Type B pancreatic cell (in vitro differentiated cells): ENCODE measurements around the gene ACBD3. TPM values are rescaled to one million over a fixed set of nuclear protein-coding genes. Genes with fewer than 3 reads are reported as not detected.

Experiments used
- DNase-seq: peaks from one replicate; pipeline ENCODE4 v3.0.0; 2021; ENCODE audit warnings: mixed read lengths; ENCODE audit not compliant: unreplicated experiment; ENCODE audit errors: extremely low spot score
- H3K27ac Mint-ChIP-seq: 2 replicates; pipeline ENCODE4 v1.8.0; 2021; ENCODE audit warnings: mild to moderate bottlenecking, mixed read lengths
- H3K27me3 Mint-ChIP-seq: 2 replicates; pipeline ENCODE4 v1.8.0; 2021; ENCODE audit warnings: mixed read lengths
- H3K36me3 Mint-ChIP-seq: 2 replicates; pipeline ENCODE4 v1.8.0; 2021; ENCODE audit warnings: mixed read lengths
- H3K4me1 Mint-ChIP-seq: one replicate; pipeline ENCODE4 v1.8.0; 2021; ENCODE audit warnings: mixed read lengths; ENCODE audit not compliant: unreplicated experiment
- H3K4me3 Mint-ChIP-seq: 2 replicates; pipeline ENCODE4 v1.8.0; 2021; ENCODE audit warnings: mild to moderate bottlenecking, mixed read lengths
- H3K9me3 Mint-ChIP-seq: 2 replicates; pipeline ENCODE4 v1.8.0; 2021; ENCODE audit warnings: mixed read lengths
- total RNA-seq: library from RNA; stranded (reverse); gene quantifications from 2 replicates; pipeline ENCODE4 v1.2.1, GENCODE V29; 2021; ENCODE audit warnings: low replicate concordance
- TF ChIP-seq, protein P1 (sequence below): fragments of 200-600 bp; sonication (generic); conservative IDR thresholded peaks from 2 replicates; pipeline ENCODE4 v1.5.0; 2021; ENCODE audit warnings: antibody characterized with exemption, mild to moderate bottlenecking

ACBD3 gene
- total RNA-seq, 1 donor from 2014 or later = 37.4 TPM

- DNase-seq = no peak
- Mint-ChIP-seq H3K27me3 (no peaks in the 10 kb centered on the region), H3K4me1 (peaks cover 23% of the 10 kb centered on the region), H3K27ac (peak overlapping the region; percentile 50), H3K36me3 (peaks cover 4% of the 10 kb centered on the region), H3K9me3 (no peaks in the 10 kb centered on the region), H3K4me3 (peak overlapping the region; percentile 1)
- TF ChIP-seq, protein P1, sequence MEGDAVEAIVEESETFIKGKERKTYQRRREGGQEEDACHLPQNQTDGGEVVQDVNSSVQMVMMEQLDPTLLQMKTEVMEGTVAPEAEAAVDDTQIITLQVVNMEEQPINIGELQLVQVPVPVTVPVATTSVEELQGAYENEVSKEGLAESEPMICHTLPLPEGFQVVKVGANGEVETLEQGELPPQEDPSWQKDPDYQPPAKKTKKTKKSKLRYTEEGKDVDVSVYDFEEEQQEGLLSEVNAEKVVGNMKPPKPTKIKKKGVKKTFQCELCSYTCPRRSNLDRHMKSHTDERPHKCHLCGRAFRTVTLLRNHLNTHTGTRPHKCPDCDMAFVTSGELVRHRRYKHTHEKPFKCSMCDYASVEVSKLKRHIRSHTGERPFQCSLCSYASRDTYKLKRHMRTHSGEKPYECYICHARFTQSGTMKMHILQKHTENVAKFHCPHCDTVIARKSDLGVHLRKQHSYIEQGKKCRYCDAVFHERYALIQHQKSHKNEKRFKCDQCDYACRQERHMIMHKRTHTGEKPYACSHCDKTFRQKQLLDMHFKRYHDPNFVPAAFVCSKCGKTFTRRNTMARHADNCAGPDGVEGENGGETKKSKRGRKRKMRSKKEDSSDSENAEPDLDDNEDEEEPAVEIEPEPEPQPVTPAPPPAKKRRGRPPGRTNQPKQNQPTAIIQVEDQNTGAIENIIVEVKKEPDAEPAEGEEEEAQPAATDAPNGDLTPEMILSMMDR = no peak
Measured at GRCh38 chr1:226135059-226135651, 51.4 kb downstream of the ACBD3 start.

- Mint-ChIP-seq H3K4me1 (peaks cover 23% of the 10 kb centered on the region), H3K27ac (peak overlapping the region; percentile 97), H3K27me3 (no peaks in the 10 kb centered on the region), H3K36me3 (peaks cover 4% of the 10 kb centered on the region), H3K4me3 (peak overlapping the region; percentile 1), H3K9me3 (no peaks in the 10 kb centered on the region)
- TF ChIP-seq, protein P1 = no peak
- DNase-seq = peak; percentile 49
Measured at GRCh38 chr1:226134170-226135058, 52.1 kb downstream of the ACBD3 start.

DNA sequence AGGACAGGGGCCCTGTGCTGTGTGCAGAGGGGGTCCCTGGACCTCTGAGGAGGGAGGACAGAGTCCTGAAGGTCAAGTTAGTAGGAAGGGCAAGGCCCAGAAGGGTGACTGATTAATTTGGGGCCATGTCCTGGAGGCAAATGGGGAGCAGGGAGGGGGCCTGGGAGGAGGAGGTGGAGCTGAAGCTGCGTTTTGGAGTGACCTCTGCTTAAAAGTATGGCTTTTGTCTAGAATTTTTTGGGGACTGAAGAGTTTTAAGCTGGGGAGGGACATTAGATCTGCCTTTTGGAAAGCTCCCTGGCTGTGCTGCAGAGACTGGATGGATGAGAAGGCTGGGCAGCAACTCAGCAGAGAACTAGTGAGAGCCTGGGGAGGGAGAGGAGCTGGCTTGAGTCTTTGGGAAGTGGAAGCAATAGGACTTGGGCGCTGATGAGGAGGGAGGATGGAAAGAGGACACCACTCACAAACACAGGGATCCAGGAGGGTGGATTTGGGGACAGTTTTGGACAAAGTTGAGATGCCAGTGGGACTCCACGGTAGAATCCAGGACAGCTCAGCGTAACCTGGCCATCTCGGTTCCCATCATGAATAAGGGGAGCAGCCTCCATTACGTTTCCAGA lies 52.9 kb downstream of the ACBD3 start:
- DNase-seq = peak; percentile 53
- H3K36me3 Mint-ChIP-seq = peaks cover 4% of the 10 kb centered on the region
- H3K9me3 Mint-ChIP-seq = no peaks in the 10 kb centered on the region
- peak overlapping the region; percentile 97 for H3K27ac Mint-ChIP-seq
- peaks cover 25% of the 10 kb centered on the region for H3K4me1 Mint-ChIP-seq
- peak overlapping the region; percentile 78 for H3K4me3 Mint-ChIP-seq
- H3K27me3 Mint-ChIP-seq = no peaks in the 10 kb centered on the region
- TF ChIP-seq, protein P1 = no peak

GRCh38 chr1:226132728-226133503 lies 53.6 kb downstream of the ACBD3 start:
- no peaks in the 10 kb centered on the region for H3K9me3 Mint-ChIP-seq
- TF ChIP-seq, protein P1 = no peak
- peaks cover 28% of the 10 kb centered on the region for H3K4me1 Mint-ChIP-seq
- no peak for DNase-seq
- peak overlapping the region; percentile 78 for H3K4me3 Mint-ChIP-seq
- H3K36me3 Mint-ChIP-seq = peaks cover 4% of the 10 kb centered on the region
- peak overlapping the region; percentile 97 for H3K27ac Mint-ChIP-seq
- H3K27me3 Mint-ChIP-seq = no peaks in the 10 kb centered on the region

GRCh38 chr1:226131639-226132038 lies 54.9 kb downstream of the ACBD3 start:
- H3K9me3 Mint-ChIP-seq = no peaks in the 10 kb centered on the region
- peaks cover 37% of the 10 kb centered on the region for H3K4me1 Mint-ChIP-seq
- H3K4me3 Mint-ChIP-seq = no peak overlapping the region
- H3K27me3 Mint-ChIP-seq = no peaks in the 10 kb centered on the region
- no peak for DNase-seq
- TF ChIP-seq, protein P1 = no peak
- H3K36me3 Mint-ChIP-seq = peaks cover 4% of the 10 kb centered on the region
- no peak overlapping the region for H3K27ac Mint-ChIP-seq
